ENCODE measurements around the gene RAD9B. TPM values are rescaled to one million over a fixed set of nuclear protein-coding genes. Genes with fewer than 3 reads are reported as not detected.
A peak's percentile ranks its signal among the peaks of the same experiment; 100 is the strongest.

RAD9B gene
- total RNA-seq, 1 experiment from 2014 or later: 0.40 TPM

DNA sequence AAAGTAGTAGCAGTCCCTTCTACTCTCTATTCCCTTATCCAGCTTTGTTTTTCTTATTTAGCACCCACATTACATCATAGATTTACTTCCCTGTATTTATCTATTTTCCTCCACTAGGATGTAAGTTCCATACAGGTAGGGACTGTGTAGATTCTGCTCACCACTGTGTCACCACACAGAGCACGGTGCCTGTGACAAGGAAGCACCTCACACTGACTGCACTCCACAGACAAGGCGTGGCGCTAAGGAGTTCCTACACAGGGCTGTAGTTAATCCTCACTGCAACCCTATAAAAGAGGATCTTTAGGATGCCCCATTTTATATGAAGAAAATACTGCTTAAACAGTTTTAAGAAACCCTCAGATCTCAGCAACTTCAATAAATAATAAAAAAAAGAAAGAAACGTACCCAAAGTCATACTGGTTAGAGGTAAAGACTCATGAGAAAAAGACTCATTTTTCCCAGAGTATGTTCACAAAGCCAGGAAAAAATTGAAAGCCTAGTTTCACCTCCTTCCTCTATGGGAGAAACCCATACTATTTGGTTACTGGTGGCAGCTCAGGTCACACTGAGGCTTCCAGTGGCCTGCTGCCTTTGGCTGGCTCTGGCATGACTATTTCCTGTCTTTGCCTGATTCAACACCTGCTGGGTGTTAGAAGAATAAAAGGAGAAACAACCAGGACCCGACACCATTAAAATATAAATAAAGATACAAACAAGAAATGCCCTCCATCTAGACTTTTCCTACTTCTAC lies 36.9 kb downstream of the RAD9B start:
- POLR2A ChIA-PET (ENCODE audit: unreplicated experiment): no interaction called here
- no peak for DNase-seq
- Histone ChIP-seq H3K9me3 (ENCODE audit: low read length) (no peaks in the 10 kb centered on the region), H3K36me3 (ENCODE audit: low read depth, low read length) (peaks cover 48% of the 10 kb centered on the region), H3K79me2 (ENCODE audit: low read length) (peaks cover 49% of the 10 kb centered on the region), H3K4me2 (ENCODE audit: low read length) (no peak overlapping the region), H4K20me1 (ENCODE audit: low read length) (no peaks in the 10 kb centered on the region; the same call in 1 of the 2 replicates), H3K27ac (ENCODE audit: low read length) (no peak overlapping the region), H3F3A (ENCODE audit: low read length, unreplicated experiment) (no peaks in the 10 kb centered on the region), H2AFZ (ENCODE audit: low read length) (no peak overlapping the region), H3K9me2 (replicated peaks; ENCODE audit: low read length) (no peaks in the 10 kb centered on the region), H3K4me1 (ENCODE audit: insufficient read depth, low read length) (peaks cover 9% of the 10 kb centered on the region), H3K4me3 (ENCODE audit: low read length) (no peak overlapping the region), H3K9ac (ENCODE audit: low read length) (no peak overlapping the region), H3K27me3 (ENCODE audit: low read length) (no peaks in the 10 kb centered on the region)
- intact Hi-C loops (cut with micrococcal nuclease): no loop called here
- BruUV-seq (replicated peaks): no TSS peak
- peak; percentile 57 for ATAC-seq
- TF ChIP-seq EZH2 (IDR thresholded peaks at IDR 0.05; ENCODE audit: low read length, unreplicated experiment) (no peak), EZH2phosphoT487 (IDR thresholded peaks at IDR 0.05; ENCODE audit: borderline replicate concordance, low read length) (no peak), CTCF (conservative IDR thresholded peaks at IDR 0.05; ENCODE audit: low read depth, low read length) (no peak)
- CTCF ChIA-PET: no interaction called here

DNA sequence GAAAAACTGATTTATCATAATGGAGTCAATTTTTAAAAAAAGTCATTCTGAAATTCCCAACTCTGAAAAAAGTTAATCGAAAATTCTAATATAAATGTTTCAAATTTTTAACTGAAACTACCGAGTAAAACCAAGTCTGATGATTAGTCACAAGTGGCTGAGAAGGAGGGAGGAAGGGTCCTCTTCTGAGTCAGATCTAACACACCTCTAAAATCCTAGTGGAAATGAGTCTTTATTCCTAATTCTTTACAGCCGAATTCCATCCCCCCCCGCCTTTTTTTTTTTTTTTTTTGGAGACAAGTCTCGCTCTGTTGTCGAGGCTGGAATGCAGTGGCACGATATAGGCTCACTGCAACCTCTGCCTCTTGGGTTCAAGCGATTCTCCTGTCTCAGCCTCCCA lies 37.9 kb downstream of the RAD9B start:
- peak; percentile 38 for DNase-seq

More for the DNA sequence above, 37.9 kb downstream of the RAD9B start:
- Histone ChIP-seq H3K9ac (ENCODE audit: low read length) (no peak overlapping the region), H3F3A (ENCODE audit: low read length, unreplicated experiment) (peaks cover 4% of the 10 kb centered on the region), H3K27me3 (ENCODE audit: low read length) (no peaks in the 10 kb centered on the region), H3K4me1 (ENCODE audit: insufficient read depth, low read length) (peaks cover 11% of the 10 kb centered on the region), H3K79me2 (ENCODE audit: low read length) (peaks cover 43% of the 10 kb centered on the region), H3K4me2 (ENCODE audit: low read length) (no peak overlapping the region), H3K36me3 (ENCODE audit: low read depth, low read length) (peaks cover 50% of the 10 kb centered on the region), H3K9me2 (replicated peaks; ENCODE audit: low read length) (no peaks in the 10 kb centered on the region), H4K20me1 (ENCODE audit: low read length) (no peaks in the 10 kb centered on the region; the same call in 1 of the 2 replicates), H3K9me3 (ENCODE audit: low read length) (no peaks in the 10 kb centered on the region), H3K27ac (ENCODE audit: low read length) (no peak overlapping the region), H3K4me3 (ENCODE audit: low read length) (no peak overlapping the region), H2AFZ (ENCODE audit: low read length) (no peak overlapping the region)
- ATAC-seq: peak; percentile 54
- CTCF ChIA-PET: no interaction called here
- no peak for TF ChIP-seq CTCF (conservative IDR thresholded peaks at IDR 0.05; ENCODE audit: low read depth, low read length)
- TF ChIP-seq EZH2 (IDR thresholded peaks at IDR 0.05; ENCODE audit: low read length, unreplicated experiment): no peak
- TF ChIP-seq EZH2phosphoT487 (IDR thresholded peaks at IDR 0.05; ENCODE audit: borderline replicate concordance, low read length): no peak
- POLR2A ChIA-PET (ENCODE audit: unreplicated experiment): no interaction called here
- no TSS peak for BruUV-seq (replicated peaks)
- intact Hi-C loops (cut with micrococcal nuclease): no loop called here
